ENCODE data around the gene CLPTM1. TPM values are rescaled to one million over a fixed set of nuclear protein-coding genes. Genes with fewer than 3 reads are reported as not detected.

CLPTM1 gene
- polyA plus RNA-seq, 1 experiment: 51.5 TPM

- POLR2A ChIA-PET: interaction anchor here (0.5 to 1.5 kb wide), 9 partner anchors 8 to 224 kb away, joined by 3 to 12 read pairs (median 5); partner anchors contain the start of genes PPP1R37, TOMM40 and TRAPPC6A
- no peak for TF ChIP-seq CTCF (IDR thresholded peaks at IDR 0.05; ENCODE audit: low read depth, low read length)
- Histone ChIP-seq H3K4me3 (ENCODE audit: low read depth, low read length) (peak overlapping the region; percentile 93), H3K27ac (ENCODE audit: low read depth, low read length) (peak overlapping the region; percentile 95), H3K27me3 (ENCODE audit: control insufficient read depth, insufficient read depth, low read length) (no peaks in the 10 kb centered on the region), H3K9me3 (ENCODE audit: control insufficient read depth, insufficient read depth, low read length) (no peaks in the 10 kb centered on the region)
- DNase-seq (ENCODE audit: low read depth, low spot score): no peak
- CTCF ChIA-PET: interaction anchor here (0.7 to 5.0 kb wide), 5 partner anchors 43 to 231 kb away, joined by 3 to 101 read pairs (median 8); partner anchors contain the start of gene APOE
Measured at GRCh38 chr19:44954278-44954648, 917 bp upstream of the CLPTM1 start.

- CTCF ChIA-PET: interaction anchor here (1.9 kb wide), 1 partner anchor 45 kb away, joined by 8 read pairs; no protein-coding TSS in a partner anchor
- DNase-seq (ENCODE audit: low read depth, low spot score): no peak
- Histone ChIP-seq H3K9me3 (ENCODE audit: control insufficient read depth, insufficient read depth, low read length) (no peaks in the 10 kb centered on the region), H3K27me3 (ENCODE audit: control insufficient read depth, insufficient read depth, low read length) (no peaks in the 10 kb centered on the region), H3K27ac (ENCODE audit: low read depth, low read length) (peak overlapping the region; percentile 52), H3K4me3 (ENCODE audit: low read depth, low read length) (peak overlapping the region; percentile 97)
- no peak for TF ChIP-seq CTCF (IDR thresholded peaks at IDR 0.05; ENCODE audit: low read depth, low read length)
- POLR2A ChIA-PET: interaction anchor here (0.7 to 1.5 kb wide), 3 partner anchors 65 to 223 kb away, joined by 5 to 12 read pairs (median 6); partner anchors contain the start of genes PPP1R37 and TOMM40
Measured at GRCh38 chr19:44955505-44956439, 592 bp downstream of the CLPTM1 start.

GRCh38 chr19:44957526-44957925 lies 2.3 kb downstream of the CLPTM1 start:
- CTCF ChIA-PET: interaction anchor here (0.6 to 1.3 kb wide), 2 partner anchors 20 to 187 kb away, joined by 3 to 4 read pairs; no protein-coding TSS in a partner anchor

GRCh38 chr19:44958090-44958489 lies 2.9 kb downstream of the CLPTM1 start:
- ChIA-PET CTCF (interaction anchor here (0.6 to 1.3 kb wide), 2 partner anchors 20 to 187 kb away, joined by 3 to 4 read pairs; no protein-coding TSS in a partner anchor), POLR2A (interaction anchor here (0.6 to 1.3 kb wide), 2 partner anchors 140 to 240 kb away, joined by 5 to 7 read pairs; no protein-coding TSS in a partner anchor)
- Histone ChIP-seq H3K9me3 (ENCODE audit: control insufficient read depth, insufficient read depth, low read length) (no peaks in the 10 kb centered on the region), H3K27ac (ENCODE audit: low read depth, low read length) (no peak overlapping the region), H3K27me3 (ENCODE audit: control insufficient read depth, insufficient read depth, low read length) (no peaks in the 10 kb centered on the region), H3K4me3 (ENCODE audit: low read depth, low read length) (no peak overlapping the region)
- no peak for TF ChIP-seq CTCF (IDR thresholded peaks at IDR 0.05; ENCODE audit: low read depth, low read length)
- DNase-seq (ENCODE audit: low read depth, low spot score): no peak

More at GRCh38 chr19:44957526-44957925, 2.3 kb downstream of the CLPTM1 start:
- POLR2A ChIA-PET: interaction anchor here (0.6 kb wide), 1 partner anchor 14 kb away, joined by 6 read pairs; no protein-coding TSS in a partner anchor
- Histone ChIP-seq H3K27me3 (ENCODE audit: control insufficient read depth, insufficient read depth, low read length) (no peaks in the 10 kb centered on the region), H3K27ac (ENCODE audit: low read depth, low read length) (no peak overlapping the region), H3K4me3 (ENCODE audit: low read depth, low read length) (no peak overlapping the region), H3K9me3 (ENCODE audit: control insufficient read depth, insufficient read depth, low read length) (no peaks in the 10 kb centered on the region)
- TF ChIP-seq CTCF (IDR thresholded peaks at IDR 0.05; ENCODE audit: low read depth, low read length): no peak
- DNase-seq (ENCODE audit: low read depth, low spot score): no peak

Data from AG04450 (cell line).